Left forelimb (tissue), 1 donor: ENCODE measurements around the gene GPRIN1.
A peak's percentile ranks its signal among the peaks of the same experiment; 100 is the strongest.

ENCODE experiments used
- DNase-seq: peaks from one replicate; pipeline ENCODE4 v3.0.0-alpha.2; 2018; ENCODE audit warnings: low spot score

Gene GPRIN1

DNA sequence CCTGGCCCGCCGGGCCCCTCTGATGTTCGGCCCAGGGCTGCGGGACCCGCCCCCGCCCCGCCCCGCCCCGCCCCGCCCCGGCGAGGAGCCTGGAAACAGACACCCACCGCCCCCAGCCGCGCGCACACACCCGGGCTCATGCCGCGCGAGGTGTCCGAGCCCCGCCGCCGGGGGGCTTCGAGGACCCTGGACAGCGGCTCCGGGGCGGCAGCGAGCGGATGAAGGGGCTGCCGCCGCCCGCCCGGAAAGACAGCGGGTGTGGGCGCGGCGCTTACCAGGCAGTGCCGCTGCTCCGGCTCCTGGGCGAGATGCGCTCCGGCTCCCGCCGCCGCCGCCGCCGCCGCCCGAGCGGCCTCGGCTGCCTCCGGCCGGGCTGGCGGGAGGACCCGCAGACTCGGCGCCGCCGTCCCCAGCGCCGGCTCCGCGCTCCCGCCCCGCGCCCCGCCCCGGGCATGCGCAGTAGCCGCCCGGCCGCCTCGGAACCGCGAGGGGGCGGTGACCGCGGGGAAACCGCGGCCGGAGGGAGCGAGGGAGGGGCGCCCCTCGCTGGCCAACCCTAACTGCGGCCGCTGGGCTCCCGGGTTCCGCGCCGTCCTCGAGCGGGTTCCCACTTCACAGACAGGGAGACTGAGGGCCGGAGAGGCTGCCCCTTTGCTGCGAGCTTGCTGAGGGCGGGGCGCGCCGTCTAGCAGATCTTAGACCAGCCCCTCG is at the start of gene GPRIN1:
GPRIN1 (minus strand) TSS at position 433 of the 711 bp plus-strand sequence. CDS start 10,322 bp downstream, outside the sequence.
- DNase-seq: peak; percentile 79

DNA sequence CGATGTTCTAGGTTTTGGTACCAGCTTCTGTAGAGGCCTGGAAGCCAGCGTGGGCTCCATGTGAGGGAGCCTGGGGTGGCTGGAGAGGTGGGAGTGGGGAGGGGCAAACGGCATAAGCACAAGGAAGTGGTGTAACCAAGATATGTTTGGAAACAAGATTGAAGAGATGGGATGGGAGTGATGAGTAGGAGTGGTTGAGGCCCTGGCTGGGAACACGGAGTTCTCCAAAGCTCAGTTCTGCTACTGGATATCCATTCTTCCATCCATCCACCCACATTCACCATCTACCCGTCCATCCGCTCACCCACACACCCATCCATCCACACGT is 49.5 kb upstream of the GPRIN1 start:
- no peak for DNase-seq

DNA sequence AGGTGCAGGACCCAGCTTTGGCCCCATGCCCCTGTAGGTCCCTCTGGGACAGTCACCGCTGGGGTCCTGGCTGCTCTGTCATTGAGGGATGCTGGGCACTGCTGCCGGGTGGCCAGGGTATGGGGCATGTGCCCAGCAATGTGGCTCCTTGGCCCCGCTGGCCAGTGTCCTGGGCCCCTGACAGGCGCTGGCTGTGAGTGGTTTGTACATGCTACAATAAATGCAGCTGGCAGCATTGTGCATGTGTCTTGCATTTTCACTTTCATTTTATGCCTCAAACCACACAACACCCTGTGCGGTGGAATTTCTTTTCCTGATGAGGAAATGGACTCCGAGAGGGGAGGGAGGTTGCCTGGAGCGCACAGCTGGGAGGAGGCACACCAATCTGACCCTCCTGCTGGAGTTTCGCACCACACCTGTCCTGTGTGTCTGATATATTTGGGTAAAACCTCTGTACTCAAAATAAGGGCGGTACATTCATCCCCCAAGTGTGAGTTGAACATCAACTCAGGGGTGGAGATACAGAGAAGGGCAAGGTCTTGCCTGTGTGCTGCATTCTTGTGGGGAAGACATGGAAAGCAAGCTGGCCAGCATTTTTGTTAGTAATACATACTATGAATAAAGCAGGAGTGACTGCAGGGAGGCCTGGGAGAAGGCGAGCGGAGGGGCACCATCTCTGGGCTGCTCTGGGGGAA is 49.0 kb upstream of the GPRIN1 start:
- no peak for DNase-seq

DNA sequence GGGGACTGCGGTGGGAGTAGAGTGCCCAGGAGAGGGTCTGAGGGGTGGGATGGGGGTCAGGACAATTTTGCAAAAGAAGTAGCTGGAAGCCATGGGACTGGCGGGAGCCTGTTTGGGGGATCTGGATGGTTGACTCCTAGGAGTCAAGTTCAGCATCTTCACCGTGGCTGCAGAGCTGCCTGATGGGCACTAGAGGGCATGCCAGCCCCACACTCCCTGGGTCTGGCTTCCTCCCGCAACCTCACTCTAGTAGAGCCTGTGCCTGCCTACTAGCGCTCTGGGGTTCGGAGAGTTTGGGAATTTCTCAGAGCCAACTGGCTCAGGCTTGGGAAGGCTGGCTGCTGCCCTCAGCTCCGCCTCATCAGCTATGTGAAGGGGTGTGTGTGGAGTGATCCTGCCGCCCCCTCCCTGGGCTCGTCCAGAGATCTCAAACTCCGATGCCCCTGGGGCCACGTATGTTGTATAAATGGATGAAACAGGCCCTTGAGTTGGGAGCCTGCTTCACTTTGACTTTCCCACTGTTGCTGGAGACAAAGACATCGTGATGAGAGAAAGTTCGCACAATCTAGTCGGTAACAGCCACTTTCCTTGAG is 48.1 kb upstream of the GPRIN1 start:
- peak; percentile 77 for DNase-seq

DNA sequence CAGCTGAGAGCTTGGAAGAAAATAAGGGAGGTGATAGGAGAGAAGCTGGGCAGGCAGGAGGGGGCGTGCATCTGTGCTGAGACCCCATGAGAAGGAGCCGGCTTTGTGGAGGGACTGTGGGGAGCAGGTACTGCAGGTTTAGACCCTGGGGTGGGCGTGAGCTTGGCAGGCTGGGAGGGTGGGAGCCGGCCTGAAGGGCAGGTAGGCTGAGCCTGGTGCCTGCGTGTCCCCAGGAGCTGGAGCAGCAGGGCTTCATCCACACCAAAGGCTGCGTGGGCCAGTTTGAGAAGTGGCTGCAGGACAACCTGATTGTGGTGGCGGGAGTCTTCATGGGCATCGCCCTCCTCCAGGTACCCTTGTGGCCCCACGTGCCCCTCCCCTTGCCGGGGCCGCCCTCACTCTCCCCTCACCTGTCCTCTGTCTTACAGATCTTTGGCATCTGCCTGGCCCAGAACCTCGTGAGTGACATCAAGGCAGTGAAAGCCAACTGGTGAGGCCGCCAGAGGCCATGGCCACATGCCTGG is 46.6 kb upstream of the GPRIN1 start:
- no peak for DNase-seq

DNA sequence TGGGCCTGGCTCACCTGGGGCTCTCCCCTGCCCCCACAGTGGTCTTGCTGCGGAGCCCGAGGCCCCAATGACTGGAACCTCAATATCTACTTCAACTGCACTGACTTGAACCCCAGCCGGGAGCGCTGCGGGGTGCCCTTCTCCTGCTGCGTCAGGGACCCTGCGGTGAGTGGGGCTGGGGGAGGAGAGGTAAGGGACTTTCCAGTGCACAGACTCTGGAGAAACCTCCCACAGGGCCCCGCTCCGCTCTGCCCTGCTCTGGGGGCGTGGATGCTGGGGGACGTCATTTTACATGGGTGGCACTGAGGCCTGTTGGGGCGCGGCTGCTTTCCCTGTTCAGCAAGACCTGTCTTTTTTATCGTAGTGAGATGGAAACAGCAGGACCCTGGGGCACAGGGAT is 44.9 kb upstream of the GPRIN1 start:
- DNase-seq: no peak

DNA sequence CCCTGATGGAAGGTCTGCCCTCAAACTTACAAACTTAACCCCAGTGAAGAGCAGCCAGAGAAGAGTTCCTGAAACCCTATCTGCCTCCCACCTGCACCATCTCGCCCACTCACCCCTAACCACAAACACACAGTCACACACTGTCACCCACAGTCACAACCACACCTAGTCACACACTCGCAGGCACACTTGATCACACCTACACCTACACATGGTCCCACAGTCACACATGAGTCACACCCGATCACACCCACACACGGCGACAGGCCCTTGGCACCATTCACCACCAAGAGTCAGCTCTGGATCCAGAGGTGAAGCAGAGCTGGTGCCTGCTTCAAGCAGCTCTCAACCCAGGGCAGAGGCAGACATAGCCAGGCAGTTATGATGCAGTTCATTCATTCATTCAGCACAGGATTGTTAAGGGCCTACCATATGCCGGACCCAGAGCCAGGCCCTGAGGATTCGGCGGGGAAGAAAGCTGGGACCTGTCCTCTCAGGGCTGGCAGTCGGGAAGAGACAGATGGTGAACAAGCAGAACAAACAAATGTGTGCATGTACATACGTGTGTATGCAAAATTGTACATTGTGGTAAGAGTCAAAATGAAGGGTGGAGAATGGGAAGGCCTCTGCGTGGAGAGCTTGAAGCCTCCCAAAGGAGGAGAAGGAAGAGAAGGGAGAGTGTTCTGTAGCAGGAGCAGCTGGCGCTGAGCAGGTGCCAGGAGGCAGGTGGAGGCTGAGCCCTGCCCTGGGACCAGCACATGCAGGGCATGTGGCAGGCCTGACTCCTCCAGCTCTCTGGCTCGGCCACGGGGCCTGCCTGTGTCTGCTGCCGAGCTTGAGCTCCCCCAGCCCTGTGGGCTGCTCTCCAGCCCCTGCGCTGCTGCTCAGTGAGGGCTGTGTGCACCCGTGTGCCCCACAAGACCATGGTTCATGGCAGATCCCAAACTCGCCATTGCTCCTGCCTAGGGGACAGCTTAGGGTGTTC is 43.7 kb upstream of the GPRIN1 start:
- DNase-seq: no peak

DNA sequence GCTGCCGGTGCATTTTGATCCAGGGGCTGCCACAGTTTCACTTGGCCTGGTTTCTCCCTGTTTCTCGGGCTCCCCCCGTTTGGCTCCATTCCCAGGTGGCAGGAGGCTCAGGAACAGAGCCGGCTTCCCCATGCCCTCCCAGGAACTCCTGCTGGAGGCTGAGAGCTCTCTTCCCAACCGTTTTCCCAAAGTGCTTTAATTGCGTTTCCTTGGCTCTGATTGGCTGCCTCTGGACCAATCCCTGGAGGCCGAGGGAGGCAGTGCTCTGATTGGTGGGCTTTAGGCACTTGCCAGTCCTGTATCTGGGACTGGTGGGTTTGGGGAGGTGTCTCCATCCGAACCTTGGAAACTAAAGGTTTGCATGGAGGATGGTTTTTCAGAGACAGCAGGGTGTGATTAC is 42.2 kb upstream of the GPRIN1 start:
- no peak for DNase-seq

DNA sequence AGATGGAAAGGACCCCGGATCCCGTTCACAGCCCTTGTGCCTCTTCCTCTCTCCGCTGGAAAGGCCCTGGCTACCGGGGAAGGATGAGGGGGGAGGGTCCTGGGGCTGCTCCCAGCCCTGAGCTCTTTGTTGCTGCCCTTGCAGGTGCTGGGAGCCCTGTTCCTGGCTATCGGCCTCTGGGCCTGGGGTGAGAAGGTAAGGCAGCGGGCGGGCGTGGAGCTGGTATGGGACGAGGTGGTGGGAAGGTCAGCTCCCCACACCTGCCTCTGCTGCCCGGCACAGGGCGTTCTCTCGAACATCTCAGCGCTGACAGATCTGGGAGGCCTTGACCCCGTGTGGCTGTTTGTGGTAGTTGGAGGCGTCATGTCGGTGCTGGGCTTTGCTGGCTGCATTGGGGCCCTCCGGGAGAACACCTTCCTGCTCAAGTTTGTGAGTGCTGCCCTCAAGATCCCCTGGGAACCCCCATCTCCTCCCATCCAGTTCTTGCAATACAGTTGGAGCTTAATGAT is 41.6 kb upstream of the GPRIN1 start:
- DNase-seq: no peak

DNA sequence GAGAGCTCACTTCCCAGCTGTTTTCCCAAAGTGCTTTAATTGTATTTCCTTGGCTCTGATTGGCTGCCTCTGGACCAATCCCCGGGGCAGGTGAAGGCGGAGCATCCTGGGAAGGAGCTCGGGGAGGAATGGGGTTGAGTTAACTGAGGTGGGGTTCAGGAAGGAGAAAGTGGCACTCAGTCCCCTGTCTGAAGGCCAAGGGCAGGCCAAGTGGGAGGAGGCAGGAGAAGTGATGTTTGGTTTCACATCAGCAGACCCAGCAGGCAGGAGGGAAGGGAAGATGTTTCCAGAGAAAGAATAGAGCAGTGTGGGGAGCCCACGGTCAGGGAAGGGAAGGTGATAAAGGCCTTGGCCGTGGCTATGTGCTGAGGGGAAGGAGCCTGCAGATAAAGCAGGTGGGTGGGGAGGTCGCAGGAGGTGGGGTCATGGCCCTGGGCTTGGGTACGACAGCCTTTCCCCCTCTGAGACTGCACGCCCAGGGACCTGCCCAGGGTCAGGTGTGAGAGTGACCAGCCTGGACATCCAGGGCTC is 40.5 kb upstream of the GPRIN1 start:
- DNase-seq: no peak

DNA sequence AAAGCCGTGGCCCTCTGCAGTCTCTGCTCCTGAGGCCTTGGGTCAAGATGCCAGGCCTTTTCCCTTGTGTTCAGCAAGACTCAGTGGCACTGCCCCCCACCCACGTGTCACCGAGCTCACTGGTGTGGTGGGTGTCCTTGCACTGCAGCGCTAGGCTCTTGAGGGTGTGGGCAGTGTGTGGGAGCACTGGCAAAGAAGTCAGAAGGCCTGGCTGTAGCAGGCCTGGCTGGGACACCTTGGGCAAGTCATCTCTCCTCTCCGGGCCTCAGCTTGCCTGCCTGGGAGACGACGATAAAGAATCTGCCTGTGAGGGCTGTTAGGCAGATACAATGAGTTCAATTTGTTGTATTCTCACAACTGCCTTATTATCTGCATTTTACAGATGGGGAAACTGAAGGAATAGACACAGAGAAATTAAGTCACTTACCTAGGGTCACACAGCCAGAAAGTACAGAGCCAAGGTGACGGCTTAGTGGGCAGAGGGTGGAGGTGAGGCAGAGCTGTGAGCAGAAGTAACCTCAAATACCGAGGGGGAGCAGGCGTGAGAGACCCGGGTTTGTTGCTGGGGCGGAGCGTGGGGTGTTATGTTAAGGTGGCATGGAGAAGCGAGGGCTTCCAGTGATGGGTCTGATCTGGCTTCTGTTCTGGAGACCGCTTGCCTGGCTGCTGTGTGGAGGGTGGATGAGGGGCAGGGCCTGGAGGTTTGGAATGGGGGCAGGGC is 38.7 kb upstream of the GPRIN1 start:
- DNase-seq: no peak

DNA sequence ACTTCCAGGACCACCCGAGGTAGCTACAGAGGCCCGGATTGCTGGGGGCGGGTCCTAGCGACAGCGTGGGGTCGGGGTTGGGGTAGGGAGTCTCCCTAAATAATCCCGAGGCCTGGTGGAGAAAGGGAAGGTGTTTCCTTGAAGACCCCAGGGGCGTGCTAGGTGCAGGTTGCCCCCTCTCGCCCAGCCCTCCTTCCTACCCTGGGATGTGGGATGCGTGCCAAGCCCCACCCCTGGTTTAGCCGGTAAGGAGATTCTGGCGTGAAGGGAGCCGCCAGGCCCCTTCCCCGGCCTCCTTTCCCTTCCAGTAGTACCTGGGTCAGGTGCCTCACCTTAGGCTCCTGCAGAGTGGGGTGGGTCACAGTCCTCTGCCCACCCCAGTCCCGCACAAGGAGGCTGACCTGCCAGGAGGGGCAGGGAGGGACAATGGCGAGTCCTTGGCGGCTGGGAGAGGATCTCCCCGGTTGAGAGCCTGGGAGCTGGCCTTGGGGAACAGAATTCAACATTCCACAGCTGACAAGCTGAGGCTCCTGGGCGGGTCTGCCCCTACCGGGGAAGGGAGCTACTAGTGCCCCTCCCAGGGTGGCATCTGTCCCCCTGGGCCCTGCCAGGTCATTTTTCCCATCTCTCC is 38.0 kb upstream of the GPRIN1 start:
- no peak for DNase-seq

DNA sequence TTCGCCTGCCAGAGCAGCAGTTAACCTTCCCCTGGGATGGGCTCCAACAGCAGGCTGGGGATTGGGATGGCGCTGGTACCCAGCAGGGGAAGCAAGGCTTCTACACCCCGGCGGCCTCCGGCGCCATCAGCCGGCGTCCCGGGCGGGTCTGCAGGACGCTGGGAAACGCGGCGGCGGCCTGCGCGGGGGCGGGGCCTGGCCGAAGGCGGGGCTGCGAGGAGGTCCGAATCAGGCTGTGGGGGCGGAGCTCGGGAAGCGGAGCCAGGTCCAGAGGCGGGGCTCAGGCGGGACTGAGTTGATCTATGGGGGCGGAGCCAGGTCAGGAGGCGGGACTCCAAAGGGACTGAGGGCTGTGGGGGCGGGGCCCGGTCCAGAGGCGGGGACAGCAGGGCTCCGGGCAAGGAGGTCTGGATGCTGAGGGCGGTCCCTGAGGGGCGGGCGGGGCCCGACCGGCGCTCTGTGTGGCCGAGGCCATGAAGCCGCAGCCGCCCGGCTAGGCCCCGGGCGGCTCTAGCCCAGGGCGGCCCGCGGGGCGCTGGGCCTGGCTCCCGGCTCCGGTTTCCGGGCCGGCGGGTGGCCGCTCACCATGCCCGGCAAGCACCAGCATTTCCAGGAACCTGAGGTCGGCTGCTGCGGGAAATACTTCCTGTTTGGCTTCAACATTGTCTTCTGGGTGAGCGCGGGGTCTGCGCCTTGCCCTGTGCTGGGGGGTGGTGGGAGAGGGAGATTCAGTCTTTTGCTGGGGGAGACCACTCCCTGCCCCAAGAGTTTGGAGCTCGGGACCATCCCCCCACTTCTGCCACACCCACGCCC is 37.3 kb upstream of the GPRIN1 start, which contains the start of gene TSPAN17:
TSPAN17 (plus strand) TSS at position 455 of the 813 bp plus-strand sequence; CDS start at position 587, 132 bp downstream.
- DNase-seq: peak; percentile 100

DNA sequence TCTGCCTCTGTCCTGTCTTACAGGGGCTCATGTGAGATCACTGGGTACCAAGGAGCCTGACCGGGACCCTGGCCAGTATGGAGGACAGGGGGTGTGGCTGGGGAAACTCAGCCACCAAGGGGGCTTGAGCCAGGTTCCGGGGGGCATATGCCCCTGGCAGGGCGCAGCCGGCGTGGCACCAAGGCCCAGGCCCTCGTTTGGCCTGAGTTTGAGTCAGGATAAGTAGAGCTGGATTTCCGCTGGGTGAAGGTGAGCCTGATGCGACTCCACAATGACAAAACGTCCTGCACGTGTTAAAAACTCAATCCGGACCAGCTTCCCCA is 36.7 kb upstream of the GPRIN1 start:
- no peak for DNase-seq

DNA sequence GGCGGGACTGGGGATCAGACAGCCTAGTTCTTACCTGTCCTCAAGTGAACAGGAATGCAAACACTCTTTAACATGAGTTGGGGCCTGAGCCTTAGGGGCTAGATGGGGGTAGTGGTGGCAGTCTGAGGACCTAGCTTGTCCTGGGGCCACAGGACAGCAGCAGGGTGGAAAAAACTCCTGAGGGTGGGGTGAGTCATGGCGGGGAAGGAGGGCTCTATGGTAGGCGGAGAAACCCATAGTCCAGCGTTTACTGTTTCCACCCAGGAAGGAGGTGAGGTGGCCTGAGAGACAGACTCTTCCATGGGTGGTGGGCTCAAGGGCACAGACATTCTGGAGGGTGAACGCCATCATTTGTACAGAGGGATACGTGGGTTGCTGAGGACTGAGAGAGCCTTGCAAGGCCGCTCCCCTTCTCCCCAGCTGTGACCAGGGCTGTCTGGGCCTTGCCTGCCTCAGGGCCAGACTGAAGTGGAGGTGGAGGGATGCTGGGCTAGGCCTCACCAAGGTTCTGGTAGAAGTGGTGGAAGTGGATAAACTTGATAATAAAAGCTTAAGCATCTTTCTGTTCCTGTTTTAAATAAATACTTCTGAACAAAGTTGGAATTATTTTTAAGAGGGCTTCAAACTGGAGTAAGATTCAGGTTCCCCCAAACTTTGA is 36.2 kb upstream of the GPRIN1 start:
- DNase-seq: no peak

DNA sequence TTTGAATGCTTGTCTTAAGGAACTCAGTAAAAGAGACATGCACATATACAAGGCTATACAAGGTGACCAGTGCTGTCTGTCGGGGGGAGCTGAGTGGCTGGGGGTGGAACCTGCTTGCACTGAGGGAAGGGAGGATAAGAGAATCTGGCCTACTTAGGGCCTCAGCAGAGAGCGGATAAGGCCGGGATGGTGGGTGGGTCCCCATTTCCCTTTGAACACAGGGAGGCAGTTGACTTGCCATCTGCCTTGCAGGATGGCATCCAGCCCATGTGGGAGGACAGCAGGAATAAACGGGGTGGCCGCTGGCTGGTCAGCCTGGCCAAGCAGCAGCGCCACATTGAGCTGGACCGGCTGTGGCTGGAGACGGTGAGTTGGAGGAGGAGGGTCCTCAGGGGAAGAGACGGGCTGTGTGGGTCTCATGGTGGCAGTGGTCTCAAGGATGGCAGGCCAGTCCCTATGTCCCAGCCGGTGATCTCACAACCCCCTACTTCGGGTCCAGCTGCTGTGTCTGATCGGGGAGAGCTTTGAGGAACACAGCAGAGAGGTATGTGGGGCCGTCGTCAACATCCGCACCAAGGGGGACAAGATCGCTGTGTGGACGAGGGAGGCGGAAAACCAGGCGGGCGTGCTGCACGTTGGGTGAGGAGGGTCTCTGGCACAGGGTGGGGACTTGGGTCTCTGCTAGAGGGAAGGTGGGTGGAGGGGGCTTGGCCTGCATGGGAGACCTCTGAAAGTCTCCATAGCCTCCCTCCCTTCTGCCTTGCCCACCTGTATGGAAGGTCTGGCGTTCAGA is 35.1 kb upstream of the GPRIN1 start:
- no peak for DNase-seq

DNA sequence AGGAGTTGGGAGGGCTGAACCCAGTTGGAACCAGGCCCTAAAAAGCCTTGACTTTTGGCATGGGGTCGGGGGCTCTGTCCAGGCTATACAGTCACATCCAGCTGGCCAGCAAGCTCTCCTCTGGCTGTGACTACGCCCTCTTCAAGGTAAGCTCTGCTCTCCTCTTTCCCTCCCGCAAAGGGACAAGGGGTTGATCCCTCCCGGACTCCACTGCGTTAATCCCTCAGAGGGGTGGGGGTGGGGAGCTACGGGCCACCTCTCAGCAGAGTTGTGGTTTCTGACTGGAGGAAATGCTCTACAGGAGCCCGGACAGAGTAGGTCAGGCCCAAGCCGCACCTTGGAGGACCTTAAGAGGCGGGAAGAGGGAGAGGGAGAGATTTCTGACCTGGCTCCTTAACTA is 34.3 kb upstream of the GPRIN1 start:
- DNase-seq: no peak
